Hippocampal formation (tissue), 2 donors: ENCODE results near the gene UBE2QL1.

ENCODE experiments used
- DNase-seq, 2 donors: peaks; one replicate each; lab custom pipeline; 2025; lab: John Stamatoyannopoulos, UW

The UBE2QL1 gene

DNA sequence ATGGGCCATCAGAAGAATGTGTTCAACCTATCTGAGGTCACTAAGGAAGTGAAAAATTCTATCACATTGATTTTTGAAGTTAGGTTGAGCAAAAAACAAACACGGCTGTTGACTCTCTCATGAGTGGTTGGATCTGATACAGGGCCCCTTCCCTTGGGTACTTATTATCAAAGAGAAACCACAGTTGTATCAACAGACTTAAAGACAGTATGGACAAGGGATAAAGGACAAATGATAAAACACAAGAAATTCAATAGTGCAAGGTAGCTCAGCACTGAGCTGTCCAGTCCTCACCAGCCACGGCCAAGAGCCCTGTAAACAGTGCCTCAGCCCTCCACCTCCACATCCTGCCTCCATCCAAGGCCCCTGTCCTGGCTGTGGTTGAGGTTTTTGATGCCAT is 86.9 kb downstream of the UBE2QL1 start:
- DNase-seq, result no peak

DNA sequence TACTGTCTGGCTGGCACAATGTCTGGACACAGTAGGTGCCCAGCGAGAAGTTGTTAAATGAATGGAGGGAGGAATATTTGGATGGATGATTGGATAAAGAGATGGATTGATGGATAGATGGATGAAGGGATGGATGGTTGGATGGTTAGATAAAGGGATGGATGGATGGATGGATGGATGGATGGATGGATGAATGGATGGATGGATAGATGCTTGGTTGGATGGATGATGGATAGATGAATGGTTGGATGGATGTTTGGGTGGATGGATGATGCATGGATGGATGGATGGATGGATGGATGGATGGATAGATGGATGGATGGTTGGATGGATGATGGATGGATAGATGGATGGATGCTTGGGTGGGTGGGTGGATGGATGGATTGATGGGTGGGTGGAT is 90.4 kb downstream of the UBE2QL1 start:
- DNase-seq, result no peak

DNA sequence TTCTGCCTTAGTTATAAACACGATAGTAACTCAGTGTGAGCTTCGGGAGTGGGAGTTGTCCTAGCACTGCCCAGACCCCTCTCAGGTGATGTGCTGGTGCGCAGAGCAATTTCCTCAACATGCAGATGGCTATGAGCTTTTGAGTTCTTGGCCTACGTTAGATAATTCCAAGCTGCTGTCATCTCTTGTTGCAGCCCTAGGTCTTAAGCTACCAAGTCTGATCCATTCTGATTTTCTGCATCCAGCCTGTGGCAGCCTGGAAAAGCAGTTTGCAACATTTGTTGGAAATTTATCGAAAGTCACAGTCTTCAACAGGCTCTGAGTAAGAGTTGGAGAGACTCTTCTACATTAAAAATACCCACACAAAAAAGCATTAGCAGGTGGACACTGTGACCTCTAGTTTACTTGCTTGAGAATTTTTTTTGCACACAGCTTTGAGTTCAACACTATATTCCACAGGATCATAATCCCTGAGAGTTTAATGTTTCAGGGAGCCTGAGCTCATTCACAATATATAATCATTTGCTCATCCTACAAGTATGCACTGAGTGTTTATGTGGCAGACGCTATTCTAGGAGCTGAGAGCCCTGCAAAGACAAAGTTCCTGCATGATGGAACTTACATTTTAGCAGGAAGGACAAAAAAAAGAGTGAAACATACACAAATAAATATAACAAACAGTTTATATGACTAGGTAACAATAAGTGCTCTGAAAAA is 91.6 kb downstream of the UBE2QL1 start:
- DNase-seq, result no peak

DNA sequence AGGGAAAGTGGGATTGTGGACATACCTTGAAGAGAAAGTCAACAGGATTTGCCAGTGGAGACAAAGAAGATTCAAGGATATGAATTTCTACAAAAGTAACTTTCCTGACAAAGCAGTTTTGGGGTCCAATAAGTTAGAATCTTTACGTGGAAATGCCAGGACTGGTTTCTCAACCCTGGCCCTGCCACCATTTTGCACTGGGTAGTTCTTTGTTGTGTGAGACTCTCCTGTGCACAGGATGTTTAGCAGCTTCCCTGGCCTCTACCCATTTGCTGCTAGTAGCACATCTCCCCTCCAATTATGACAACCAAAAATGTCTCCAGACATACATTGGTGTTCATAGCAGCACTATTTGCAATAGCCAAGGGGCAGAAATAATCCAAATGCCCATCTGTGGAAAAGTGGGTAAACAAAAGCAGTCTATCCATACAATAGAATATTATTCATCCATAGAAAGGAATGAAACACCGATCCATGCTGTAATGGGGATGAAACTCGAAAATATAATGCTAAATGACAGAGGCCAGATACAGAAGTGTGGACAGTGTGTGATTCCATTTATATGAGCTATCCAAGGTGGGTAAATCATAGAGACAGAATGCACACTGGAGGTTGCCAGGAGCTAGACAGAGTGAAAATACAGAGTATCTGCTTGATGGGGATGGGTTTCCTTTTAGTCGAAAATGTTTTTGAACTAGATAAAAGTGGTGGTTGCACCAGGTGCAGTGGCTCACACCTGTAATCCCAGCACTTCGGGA is 92.8 kb downstream of the UBE2QL1 start:
- no peak for DNase-seq

DNA sequence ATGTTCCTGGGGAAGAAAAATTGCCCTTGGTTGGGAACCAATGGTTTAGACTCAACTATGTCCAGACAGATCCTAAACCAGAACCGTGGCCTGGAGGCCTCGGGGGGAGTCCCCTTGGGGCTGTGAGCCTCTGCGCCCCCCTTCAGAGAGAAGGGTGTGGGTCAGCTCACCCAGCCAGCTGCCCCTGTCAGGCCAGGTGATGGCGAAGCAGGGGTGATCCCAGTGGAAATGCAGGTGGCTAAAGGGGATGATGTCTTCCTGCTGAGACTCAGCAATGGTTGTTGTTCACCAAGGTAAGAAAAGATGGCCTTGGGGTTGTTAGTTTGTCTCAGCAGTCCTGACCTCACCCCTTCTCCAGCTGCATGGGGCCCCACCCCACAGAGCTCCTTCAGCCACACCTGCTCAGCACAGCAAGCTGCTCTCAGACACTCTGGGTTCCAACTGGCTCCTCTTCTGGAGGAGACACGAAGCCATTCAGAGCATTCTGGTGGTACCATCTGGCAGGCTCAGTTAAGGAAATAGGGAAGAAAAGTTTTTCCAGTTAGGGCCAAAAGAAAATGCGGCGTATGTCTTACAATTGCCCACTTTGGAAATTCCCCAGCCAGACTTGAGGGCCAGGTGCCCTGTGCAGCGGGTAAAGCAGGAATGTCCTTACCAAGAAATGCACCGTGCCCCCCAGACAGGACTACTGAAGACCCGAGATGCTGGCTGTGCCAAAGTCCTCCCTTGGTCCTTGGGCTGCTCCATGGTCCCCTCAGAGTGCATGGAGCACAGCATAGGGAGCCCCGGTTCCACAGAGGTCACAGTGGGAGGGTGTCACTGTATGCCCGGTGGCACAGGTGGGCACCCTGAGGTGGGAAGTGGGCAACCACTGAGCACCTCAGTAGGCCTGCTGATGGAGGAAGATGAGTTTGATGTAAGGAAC is 94.0 kb downstream of the UBE2QL1 start:
- peak in 1 of 2 donors; percentile 2 for DNase-seq

DNA sequence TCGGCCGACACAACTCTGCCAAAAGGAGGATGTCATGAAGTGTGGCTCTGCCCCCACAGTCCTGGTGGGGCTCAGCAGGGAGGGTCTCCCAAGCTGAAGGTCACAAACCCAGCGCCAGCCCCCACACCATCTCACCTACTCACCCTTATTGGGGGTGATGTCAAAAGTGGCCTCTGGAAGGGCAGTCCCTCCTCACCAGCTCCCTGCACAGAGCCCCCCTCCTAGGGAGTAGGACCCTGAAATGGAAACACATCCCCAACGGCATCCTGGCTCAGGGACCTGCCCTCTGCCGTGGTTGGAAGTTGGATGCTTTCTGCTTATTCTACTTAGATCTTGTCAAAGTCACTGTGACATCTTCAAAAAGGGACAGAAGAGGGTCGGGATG is 94.7 kb downstream of the UBE2QL1 start:
- no peak for DNase-seq

DNA sequence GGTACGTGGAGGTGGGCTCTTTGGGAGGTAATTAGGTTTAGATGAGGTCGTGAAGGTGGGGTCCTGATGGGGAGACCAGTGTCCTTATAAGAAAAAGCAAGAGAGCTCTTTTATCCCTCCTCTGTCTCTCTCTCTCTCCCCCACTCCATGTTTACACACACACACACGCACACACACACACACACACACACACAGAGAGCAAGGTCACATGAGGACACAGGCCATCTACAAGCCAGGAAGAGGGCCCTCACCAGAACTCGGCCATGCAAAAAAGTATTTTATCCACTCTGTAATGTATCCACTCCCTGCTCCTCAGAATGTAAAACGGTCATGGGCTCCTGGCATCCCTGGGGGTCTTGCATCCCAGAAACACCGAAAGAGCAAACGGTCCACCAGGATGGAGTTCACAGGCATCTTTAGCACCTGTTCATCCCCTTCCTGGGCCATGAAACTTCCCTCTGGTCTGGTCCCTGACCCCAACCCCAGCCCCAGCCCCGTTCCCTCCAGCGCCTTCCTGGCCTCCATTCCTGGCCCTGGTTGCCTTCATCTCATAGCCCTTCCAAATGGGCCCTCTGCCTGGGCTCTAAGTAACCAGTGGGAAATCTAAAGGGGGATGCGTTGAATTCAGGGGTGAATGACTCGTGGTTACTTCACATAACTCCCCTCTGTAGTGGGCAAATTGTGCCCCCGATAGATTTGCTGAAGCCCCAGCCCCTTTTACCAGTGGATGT is 95.3 kb downstream of the UBE2QL1 start:
- DNase-seq, result no peak
